Fibroblast of peridontal ligament (primary cell): ENCODE data around the gene NOS2.
"Not testable (repeated sequence)": the region's sequence is repeated elsewhere in the genome, so short reads cannot be mapped to it uniquely, and the experiment has no call there.

Source experiments
- DNase-seq: peaks from one replicate; pipeline ENCODE4 v3.0.0-alpha.2; 2010; ENCODE audit errors: extremely low read depth

NOS2 gene

DNA sequence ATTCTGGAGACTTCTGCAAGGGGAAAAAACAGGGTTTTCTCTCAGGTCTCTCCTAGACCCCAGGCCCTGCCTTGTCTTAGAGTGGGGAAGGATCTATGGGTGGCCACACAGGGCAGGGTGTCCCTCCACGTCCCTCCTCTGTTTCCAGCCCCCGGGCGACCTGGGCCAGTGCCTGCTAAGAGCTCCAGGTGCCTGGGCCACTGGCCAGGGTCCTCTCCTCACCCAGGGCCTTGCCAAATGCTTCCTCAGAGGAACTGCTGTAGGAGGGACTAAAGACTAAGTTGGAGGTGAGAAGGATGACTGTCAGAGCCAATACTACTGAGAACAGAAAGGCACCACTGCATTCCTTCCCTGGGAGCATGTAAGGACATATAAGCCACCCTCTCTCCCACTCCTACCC is 11.4 kb downstream of the NOS2 start:
- DNase-seq = no peak

DNA sequence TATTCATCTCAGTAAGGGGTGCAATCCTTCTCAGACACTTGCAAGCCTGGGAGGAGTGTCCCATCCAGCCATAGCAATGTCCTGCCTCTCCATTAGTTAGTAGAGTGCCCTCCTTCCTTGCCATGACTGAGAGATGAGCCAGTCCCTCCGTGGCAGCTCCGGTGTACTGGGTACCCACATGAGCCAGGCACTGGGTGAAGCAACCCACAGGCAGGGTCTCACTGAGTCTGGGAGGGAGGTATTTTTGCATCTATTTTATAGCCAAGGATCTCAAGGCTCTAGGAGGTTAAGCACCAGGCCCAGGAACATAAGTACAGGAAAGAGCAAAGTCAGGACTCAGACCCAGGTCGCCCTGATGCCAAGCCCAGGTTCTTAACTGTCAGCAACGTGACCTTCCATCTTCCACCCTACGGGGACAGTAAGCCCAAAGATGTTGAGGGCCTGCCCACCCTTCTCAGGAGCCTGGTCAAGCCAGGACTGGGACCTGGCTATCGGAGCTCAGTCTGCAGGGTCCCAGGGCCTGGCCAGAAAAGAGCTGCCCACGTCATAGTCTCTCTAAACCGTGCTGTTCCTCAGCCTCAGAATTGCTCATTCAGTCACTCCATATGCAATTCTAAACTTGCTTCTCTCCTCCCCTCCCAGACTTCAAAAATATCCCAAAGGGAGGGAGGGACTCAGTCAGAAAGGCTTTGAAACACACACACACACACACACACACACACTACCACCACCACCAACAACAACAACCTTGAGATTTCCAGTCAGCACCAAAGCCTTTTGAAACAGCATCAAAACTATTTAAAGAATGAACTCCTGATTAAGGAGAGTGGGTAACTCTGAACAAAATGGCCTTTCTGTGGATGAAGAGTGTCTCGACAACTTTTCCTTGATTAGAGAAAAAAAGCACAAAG is 16.6 kb downstream of the NOS2 start:
- no peak for DNase-seq

DNA sequence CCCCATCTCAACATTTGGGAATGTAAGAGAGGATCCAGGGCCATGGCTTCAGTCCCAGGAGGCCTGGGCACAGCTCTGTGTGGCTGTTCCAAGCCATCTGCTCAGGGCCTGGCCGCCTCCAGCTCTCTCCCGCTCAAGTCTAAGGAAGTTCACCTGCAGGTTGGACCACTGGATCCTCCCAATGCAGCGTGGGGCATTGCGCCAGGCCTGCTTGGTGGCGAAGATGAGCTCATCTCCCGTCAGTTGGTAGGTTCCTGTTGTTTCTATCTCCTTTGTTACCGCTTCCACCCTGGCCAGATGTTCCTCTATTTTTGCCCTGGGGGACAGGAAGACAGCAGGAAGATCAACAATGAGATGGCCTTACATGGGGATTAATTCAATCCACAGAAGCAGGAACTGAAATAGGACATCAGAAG is 17.5 kb downstream of the NOS2 start:
- no peak for DNase-seq

DNA sequence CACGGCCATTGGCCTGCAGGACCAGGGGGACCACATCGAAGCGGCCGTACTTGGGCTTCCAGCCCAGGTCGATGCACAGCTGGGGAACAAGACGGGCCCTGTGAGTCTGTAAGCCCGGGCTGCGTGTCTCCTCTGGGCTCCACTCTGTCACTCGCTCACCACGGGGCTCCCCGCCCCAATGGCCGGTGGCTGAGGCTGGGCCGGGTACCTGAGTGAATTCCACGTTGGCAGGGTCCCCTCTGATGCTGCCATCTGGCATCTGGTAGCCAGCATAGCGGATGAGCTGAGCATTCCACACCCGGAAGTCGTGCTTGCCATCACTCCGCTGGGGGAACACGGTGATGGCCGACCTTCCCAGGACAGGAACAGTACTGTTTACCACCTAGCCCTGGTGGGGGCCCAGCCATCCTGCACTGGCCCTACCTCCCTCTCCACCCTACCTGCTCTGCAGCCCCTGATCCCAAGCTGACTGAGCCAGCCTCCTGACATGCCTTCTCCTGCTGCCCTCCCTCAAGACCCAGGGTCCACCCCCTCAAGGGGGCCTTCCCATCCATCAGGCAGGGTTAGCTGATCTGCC is 19.4 kb downstream of the NOS2 start:
- no peak for DNase-seq

DNA sequence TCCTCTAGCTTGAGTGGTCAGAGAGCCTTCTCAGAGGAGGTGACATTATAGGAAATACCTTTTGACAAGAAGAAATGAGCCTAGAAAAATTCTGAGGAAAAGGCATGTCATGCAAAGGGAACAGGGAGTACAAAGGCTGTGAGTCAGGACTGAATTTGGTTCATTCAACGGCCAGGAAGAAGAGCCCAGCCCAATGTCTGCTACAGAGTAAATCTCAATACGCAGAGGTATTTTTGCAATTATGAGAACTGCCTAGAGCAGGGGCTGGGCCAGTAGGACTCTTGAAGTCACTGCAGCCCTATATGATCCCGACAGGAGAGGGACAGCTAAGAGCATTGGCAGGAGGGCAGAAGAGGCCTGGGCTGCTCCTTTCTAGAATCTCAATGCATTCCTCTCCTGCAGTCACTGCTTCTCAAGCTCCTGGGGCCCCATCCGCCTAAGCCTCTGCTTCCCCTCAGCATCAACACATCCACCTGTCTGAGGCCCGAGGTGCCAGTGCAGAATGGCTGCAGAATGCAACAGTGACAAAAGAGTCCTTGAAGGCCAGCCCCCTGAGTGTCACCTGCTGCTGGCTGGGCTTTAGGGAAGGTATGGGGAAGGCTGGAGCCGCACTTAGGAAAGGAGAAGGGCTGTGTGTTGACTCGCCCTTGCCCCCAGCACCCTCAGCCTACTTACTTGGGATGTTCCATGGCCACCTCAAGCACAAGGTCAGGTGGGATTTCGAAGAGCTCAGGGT is 20.1 kb downstream of the NOS2 start:
- DNase-seq = no peak

DNA sequence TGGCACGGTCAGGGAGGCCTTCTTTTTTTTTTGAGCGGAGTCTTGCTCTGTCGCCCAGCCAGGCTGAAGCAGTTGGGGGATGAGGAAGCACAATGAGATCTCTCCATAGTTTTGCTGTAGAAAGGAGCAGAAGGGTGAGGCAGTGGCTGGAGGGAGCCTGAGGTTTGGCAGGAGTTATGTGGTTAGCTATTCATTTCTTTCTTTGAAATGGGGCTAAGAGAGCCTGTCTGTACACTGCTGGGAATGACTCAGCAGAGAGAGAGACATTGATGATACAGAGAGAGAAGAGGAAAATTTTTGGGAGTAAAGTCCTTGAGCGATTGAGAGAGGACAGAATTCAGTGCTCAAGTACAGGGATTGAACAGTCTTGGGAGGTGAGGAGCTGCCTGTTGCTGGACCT is 22.1 kb downstream of the NOS2 start:
- DNase-seq = peak; percentile 55

DNA sequence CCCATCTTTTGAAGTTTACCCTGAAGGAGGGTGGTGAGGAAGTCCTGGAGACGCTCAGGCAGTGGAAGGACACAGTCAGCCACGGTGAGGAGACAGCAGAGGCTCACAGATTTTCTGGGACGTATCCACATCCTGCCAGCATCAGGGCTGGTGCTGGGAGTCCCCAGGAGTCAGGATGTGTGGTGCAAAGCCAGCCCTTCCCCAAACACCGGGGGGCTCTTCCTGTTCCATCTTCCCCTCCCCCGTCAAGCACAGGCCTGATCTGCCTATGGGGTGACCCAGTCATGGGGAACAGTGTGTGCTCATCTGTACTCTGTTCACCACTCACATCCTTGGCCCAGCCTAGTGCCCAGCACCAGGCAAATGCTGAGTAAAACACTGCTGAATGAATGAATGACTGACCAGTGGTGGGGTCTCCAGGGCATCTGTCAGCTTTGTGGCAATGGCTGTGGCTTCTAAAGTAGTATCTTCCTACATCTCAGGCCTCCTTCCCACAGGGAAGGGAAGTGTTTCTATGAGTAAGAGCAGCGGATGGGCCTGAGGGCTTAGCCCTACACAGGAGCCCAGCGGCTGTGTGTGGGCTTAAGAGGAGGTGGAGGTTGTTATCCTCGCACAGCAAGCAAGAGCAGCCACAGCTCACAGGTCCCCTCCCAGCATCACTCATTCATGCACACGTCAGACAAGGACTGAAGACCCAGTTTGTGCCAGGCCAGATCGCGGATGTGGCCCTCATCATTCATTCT is 23.3 kb downstream of the NOS2 start:
- no peak for DNase-seq

DNA sequence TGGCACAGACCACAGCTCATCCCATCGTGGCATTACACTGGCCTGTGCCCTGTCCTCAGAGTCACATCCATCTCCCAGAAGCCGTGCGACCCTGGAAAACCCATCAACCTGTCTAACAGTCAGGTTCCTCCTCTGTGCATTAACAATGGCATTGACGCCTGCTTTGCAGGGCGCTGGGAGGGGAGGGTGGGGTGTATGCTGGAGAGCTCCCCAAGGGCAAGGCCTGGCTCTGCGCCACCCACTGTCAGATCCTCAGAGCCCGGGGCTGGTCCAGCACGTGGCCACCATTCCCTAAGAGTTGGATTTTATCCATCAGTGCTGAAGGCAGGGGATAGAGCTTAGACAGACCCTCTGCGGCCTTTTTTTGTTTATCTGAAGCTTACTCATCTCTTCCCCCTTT is 28.7 kb downstream of the NOS2 start:
- no peak for DNase-seq

DNA sequence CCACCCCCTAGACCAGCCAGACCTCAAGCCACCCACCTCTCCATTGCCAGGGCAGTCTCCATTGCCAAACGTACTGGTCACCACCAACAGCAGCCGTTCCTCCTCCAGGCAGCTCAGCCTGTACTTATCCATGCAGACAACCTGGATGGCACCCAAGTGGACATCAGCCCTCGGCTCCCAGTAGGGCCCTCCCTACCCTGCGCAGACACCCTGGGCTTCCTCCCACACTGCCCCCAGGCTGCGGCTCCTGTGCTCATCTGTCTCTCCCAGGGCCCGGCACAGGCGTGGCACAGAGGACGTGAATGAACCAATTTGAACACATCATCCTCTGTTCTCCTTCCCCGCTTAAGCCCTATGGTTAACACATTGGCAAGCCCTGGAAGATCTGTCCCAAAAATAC is 29.5 kb downstream of the NOS2 start:
- DNase-seq = no peak

DNA sequence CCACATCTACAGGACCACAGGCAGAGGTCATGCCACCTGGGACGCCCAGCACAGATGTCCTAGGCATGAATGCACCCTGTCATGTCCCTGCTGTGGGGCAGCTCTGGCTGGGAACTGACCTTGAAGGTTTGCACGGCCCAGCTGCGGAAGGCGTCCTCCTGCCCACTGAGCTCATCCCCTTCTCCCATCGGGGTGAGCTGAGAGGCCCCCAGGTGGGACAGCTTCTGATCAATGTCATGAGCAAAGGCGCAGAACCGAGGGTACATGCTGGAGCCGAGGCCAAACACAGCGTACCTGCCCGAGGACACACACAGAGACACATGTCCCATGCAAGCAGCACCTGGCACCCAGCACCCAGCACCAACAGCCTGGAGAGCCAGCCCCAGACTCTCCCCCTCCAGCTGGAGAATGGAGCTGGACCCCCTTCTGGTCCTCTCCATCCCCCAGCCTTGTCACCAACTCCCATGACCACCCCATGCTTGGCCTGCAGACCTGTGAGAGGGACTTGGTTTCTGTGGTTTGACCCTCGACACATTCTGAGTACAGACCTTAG is 31.4 kb downstream of the NOS2 start:
- DNase-seq = no peak

DNA sequence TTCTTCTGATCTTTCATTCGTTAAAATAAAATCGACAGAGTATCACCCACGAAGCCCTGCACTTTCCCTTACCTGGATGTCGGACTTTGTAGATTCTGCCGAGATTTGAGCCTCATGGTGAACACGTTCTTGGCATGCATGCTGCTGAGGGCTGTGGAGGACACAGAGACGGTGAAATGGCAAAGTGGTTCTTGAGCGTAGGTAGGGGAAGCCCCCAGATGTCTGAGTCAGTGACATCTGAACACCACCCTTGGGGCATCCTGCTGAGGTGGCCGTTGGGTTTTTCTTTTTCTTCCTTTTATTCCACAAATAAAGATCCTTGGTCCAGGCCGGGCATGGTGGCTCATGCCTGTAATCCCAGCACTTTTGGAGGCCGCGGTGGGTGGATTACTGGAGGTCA is 33.9 kb downstream of the NOS2 start:
- no peak for DNase-seq

DNA sequence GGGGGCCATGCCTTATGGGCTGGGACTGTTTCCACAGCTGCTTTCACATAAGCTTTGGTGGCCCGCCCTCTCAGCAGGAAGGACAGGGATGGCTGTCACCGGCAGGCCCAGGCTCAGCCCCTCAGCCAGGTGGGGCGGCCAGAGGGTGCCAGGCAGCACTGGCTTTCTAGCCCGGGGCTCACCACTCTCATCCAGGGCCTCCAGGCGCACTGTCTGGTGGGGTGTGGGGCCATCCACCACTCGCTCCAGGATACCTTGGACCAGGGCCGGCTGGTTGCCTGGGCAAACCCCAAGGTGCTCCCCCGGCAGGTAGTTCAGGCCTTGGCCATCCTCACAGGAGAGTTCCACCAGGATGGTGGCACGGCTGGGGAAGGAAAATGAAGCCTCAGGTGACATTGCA is 35.0 kb downstream of the NOS2 start:
- no peak for DNase-seq

DNA sequence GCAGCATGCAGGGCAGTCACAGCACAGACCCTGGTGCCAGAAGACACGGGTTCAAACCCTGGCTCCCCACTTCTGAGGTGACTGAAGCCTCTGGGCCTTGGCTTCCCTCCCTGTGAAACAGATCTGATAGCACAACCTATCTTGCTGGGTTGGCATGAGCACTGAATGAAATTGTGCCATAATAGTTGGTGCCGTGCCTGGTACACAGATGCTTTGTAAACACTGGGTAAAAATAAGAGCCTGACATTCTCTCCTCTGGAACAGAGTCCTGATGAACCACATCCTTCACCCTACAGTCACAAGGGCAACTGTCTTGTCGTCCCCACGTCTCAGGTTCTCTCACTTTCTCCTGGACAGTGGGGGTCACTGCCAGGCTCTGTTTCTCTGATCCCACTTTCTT is 35.7 kb downstream of the NOS2 start:
- DNase-seq = no peak

DNA sequence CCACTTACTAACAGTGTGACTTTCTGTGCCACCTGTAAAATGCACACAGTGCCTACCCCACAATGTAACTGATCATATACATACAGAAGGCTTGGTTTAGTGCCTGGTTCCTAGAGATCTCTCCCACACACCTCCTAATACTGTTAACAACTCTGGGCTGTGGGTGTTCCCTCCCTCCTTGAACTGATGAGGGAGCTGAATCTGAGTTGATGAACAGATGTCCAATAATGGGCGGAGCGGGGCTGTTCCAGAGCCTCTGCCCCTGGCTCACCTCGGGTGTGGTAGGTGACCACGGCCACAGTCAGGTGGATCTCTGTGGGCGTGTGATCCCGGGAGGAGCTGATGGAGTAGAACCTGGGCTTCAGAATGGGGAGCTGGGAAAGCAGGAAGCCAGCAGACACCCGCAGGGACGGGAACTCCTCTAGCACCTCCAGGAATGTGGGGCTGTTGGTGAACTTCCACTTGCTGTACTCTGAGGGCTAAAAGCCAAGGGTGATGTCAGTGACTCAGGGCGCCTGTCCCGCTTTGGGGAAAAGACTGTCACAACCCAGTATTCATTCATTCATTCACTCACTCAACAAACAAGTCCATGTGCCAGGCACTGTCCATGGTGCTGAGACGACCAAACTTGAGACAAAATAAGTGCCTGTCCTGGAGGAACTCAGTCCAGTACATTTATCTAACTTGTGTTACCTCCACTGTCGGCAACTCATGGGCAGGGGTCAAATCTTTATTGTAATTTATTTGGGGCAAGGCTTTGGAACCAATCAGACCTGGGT is 37.6 kb downstream of the NOS2 start:
- peak; percentile 4 for DNase-seq

DNA sequence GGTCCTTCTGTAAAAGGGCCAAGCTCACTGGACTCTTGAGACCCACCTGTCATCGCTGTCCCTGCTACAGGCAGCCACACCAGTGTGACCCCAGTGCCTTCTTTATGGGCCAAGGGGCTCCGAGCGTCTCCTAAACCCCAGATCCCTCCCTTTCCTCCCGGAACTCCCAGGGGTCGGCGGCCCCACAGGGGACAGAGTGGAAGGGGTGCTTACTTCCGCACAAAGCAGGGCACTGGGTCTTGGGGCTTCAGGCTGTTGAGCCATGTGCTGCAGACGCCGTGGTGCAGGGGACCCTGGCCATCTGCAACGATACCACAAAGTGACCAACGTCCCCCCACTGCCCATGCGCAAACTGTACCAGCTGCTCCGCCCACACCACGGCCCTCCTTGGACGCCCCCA is 39.4 kb downstream of the NOS2 start:
- not testable (repeated sequence) for DNase-seq

DNA sequence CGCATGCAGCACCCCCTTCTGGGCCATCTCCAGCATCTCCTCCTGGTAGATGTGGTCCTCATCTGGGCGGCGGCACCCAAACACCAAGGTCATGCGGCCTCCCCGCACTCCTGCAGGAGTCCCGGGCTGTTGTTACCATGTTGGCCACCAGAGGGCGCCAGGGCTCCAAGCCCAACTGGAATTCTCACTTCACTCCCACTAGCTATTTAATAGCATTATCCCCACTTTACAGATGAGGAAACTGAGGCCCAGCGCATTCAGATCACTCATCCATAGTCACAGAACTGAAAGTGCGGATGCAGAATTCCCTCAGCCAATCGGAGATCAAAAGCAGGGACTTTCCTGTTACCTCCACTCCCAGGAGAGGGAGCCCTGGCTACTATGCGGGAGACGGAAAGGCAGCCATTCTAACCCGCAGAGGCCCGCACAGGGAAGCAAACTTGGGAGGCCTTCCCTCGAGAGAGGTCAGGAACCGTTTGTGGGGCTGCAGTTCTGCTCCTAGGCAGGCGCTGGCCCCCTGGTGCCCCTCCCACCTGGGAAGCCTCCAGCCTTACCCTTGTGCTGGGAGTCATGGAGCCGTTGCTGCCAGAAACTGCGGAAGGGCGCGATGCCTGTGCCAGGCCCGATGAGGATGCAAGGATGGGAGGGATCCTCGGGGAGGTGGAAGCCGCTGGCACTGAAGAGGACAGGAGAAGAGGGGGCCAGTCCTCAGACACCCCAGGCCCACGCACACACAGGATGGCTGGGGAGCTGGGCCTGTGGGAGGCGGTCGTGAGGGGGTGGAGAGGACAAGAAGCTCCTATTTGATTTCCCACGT is 40.1 kb downstream of the NOS2 start:
- DNase-seq = peak; percentile 30

DNA sequence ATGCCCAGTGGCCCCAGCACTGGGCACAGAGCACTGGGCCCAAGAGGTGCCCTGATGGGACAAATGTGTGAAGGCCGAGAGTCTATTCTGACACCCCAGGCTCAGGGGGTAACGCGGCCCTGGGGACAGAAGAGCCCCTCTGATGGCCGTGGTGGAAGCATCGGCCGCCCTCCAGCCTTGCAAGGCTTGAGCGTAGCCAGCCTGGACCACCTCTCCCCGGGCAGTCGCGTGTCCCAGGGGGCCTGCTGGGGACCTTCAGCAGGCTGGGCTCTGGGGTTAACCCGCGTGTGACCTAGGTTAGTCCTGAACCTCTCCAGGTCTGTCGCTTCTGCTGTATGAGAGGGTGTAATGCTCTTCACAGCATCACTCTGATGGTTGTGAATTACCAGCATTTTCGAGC is 40.8 kb downstream of the NOS2 start:
- no peak for DNase-seq

DNA sequence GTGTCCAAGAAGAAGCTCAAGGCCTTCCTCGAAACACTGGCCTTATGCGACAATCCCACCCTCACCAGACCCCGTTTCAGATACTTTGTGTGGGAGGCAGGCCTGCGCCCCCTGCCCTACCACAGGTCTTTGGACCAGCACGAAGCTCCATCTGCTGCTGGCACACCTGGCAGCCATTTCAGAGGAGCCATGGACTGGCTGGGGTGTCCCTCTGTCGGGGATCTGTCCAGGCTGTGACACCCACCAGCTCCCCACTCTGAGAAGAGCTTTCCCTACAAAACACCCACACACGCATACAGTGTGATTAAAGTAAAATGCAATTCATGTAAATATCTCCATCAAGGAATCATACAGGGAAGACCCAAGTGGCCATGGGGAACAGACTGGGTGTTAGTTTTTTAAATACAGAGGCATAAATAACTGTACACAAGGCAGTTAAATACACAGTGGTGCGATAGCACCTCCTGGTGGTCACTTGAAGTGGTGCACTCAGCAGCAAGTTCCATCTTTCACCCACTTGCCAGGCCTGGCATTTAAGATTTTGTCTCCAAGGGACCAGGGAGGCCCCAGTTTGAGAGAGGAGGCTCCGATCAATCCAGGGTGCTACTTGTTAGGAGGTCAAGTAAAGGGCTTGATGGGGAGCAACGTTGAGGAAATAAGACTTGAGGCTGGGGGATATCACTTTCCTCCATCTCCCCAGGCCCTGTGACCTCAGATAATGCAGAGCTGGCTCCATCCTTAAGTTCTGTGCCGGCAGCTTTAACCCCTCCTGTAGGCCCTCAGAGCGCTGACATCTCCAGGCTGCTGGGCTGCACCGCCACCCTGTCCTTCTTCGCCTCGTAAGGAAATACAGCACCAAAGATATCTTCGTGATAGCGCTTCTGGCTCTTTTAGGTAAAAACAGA is 43.6 kb downstream of the NOS2 start:
- peak; percentile 49 for DNase-seq
